ENCODE data around the gene LALBA.
"Not testable (repeated sequence)": the region's sequence is repeated elsewhere in the genome, so short reads cannot be mapped to it uniquely, and the experiment has no call there.

The LALBA gene

DNA sequence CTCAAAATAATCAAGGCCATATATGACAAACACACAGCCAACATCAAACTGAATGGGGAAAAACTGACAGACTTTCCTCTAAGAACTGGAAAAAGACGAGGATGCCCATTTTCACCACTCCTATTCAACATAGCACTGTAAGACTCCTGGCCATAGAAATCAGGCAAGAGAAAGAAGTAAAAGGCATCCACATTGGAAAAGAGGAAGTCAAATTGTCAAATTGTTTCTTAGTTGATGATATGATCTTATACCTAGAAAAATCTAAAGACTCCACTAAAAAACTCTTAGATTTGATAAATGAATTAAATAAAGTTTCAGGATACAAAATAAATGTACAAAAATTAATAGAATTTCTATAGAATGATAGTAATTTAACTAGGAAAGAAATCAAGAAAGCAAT, 33.2 kb downstream of the LALBA start:
- Histone ChIP-seq H3K27me3 (ENCODE audit: control insufficient read depth, insufficient read depth, low read length, poor library complexity, severe bottlenecking) (no peaks in the 10 kb centered on the region), H3K27ac (ENCODE audit: insufficient read depth, low read depth, low read length, poor library complexity, severe bottlenecking) (no peak overlapping the region), H3K4me1 (ENCODE audit: control insufficient read depth, insufficient read depth, low read length) (no peaks in the 10 kb centered on the region), H3K9me3 (ENCODE audit: control insufficient read depth, low read length) (no peaks in the 10 kb centered on the region), H3K4me3 (ENCODE audit: insufficient read depth, low read depth, low read length) (no peak overlapping the region), H3K36me3 (ENCODE audit: control insufficient read depth, insufficient read depth, low read length) (no peaks in the 10 kb centered on the region)
- 71 to 90% methylated on average over 1 of the region's 1 CpG for WGBS, 2 experiments

DNA sequence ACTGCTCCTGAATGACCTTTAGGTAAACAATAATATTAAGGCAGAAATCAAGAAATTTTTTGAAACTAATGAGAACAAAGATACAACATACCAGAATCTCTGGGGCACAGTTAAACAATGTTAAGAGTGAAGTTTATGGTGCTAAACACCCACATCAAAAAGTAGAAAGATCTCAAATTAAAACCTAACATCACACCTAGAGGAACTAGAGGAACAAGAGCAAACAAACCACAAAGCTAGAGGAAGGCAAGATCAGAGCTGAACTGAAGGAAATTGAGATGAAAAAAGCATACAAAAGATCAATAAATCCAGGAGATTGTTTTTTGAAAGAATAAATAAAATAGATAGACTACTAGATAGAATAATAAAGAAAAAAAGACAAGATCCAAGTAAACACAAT, 37.2 kb downstream of the LALBA start:
- no peak overlapping the region for H3K27ac ChIP-seq (ENCODE audit: insufficient read depth, low read depth, low read length, poor library complexity, severe bottlenecking)
- H3K9me3 ChIP-seq (ENCODE audit: control insufficient read depth, low read length), result no peaks in the 10 kb centered on the region
- no peaks in the 10 kb centered on the region for H3K27me3 ChIP-seq (ENCODE audit: control insufficient read depth, insufficient read depth, low read length, poor library complexity, severe bottlenecking)
- H3K4me3 ChIP-seq (ENCODE audit: insufficient read depth, low read depth, low read length), result no peak overlapping the region
- no peaks in the 10 kb centered on the region for H3K36me3 ChIP-seq (ENCODE audit: control insufficient read depth, insufficient read depth, low read length)
- H3K4me1 ChIP-seq (ENCODE audit: control insufficient read depth, insufficient read depth, low read length), result no peaks in the 10 kb centered on the region

DNA sequence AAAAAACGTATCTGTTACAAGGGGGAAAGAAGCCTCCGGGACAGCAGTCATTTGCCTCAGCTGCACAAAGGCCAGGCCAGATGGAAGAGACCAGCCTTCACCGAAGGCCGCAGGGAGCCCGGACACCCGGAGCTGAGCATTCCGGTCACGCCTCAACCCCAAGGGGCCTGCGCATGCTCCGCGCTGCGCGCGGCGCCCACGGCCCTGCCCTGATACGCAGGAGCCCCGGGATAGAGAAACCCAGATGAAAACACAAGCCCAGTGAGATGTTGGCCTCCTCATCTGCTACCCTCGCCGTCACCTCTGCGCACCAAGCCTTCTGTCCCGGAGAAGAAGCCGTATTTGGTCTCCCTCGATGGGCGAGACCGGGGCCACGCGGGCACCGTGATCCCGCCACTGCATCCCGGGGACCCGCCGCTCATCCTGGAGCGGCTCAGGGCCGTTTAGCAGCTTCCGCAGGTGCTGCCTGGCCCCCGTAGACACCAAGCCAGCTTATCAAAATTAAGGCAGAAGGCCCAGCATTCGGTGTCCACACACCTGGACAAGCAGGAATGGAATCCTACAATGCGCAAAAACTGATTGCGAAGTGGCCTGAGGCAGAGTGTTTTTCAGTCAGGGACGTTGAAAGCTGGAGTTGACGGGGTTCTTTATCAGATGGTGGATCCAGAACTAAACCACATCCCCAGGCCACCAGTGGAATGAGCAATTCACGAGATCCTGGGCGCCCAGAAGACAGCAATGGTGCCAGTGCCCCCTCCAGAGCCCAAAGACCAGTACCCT, 41.8 kb downstream of the LALBA start:
- Histone ChIP-seq H3K4me3 (ENCODE audit: insufficient read depth, low read depth, low read length) (no peak overlapping the region), H3K4me1 (ENCODE audit: control insufficient read depth, insufficient read depth, low read length) (no peaks in the 10 kb centered on the region), H3K27ac (ENCODE audit: insufficient read depth, low read depth, low read length, poor library complexity, severe bottlenecking) (no peak overlapping the region), H3K27me3 (ENCODE audit: control insufficient read depth, insufficient read depth, low read length, poor library complexity, severe bottlenecking) (no peaks in the 10 kb centered on the region), H3K9me3 (ENCODE audit: control insufficient read depth, low read length) (no peaks in the 10 kb centered on the region), H3K36me3 (ENCODE audit: control insufficient read depth, insufficient read depth, low read length) (no peaks in the 10 kb centered on the region)
- 95% methylated on average over 44 of the region's 44 CpGs for WGBS, 2 experiments

DNA sequence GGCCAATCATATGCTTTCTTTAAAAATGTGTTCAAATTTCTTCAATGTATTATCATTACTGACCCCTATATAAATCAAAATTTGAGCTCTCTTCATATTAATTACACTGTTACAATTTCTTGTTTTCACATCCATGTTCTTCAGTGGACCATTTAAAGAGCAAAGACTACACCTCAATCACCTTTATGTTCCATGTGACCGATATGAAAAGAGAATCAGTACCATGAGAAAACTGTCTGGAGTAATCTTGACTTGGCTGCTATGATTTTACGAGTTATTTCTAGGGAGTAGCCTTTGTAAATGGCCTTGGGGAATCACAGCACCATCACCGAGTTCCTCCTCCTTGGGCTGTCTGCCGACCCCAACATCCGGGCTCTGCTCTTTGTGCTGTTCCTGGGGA, 44.5 kb downstream of the LALBA start, which contains the start of gene OR8S1:
TSS of gene OR8S1 (plus strand) at position 301 of the 400 bp plus-strand sequence. CDS start at position 301, 0 bp downstream.
- Histone ChIP-seq H3K27me3 (ENCODE audit: control insufficient read depth, insufficient read depth, low read length, poor library complexity, severe bottlenecking) (no peaks in the 10 kb centered on the region), H3K36me3 (ENCODE audit: control insufficient read depth, insufficient read depth, low read length) (no peaks in the 10 kb centered on the region), H3K4me1 (ENCODE audit: control insufficient read depth, insufficient read depth, low read length) (no peaks in the 10 kb centered on the region), H3K4me3 (ENCODE audit: insufficient read depth, low read depth, low read length) (no peak within 1 kb of the TSS), H3K9me3 (ENCODE audit: control insufficient read depth, low read length) (no peaks in the 10 kb centered on the region), H3K27ac (ENCODE audit: insufficient read depth, low read depth, low read length, poor library complexity, severe bottlenecking) (no peak within 1 kb of the TSS)
- 90 to 92% methylated on average over 5 of the region's 5 CpGs for WGBS, 2 experiments

DNA sequence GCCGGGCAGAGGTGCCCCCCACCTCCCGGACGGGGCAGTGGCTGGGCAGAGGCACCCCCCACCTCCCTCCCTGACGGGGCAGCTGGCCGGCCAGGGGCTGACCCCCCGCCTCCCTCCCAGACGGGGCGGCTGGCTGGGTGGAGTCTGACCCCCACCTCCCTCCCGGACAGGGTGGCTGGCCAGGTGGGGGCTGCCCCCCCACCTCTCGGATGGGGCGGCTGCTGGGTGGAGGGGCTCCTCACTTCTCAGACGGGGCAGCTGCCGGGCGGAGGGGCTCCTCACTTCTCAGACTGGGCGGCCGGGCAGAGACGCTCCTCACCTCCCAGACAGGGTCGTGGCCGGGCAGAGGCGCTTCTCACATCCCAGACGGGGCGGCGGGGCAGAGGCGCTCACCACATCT, 49.5 kb downstream of the LALBA start:
- not testable (repeated sequence) for H3K27me3 ChIP-seq (ENCODE audit: control insufficient read depth, insufficient read depth, low read length, poor library complexity, severe bottlenecking); H3K4me1 ChIP-seq (ENCODE audit: control insufficient read depth, insufficient read depth, low read length); H3K27ac ChIP-seq (ENCODE audit: insufficient read depth, low read depth, low read length, poor library complexity, severe bottlenecking); H3K4me3 ChIP-seq (ENCODE audit: insufficient read depth, low read depth, low read length); H3K36me3 ChIP-seq (ENCODE audit: control insufficient read depth, insufficient read depth, low read length); H3K9me3 ChIP-seq (ENCODE audit: control insufficient read depth, low read length)
- 86 to 87% methylated on average over 24 of the region's 24 CpGs for WGBS, 2 experiments
